ENCODE data around the gene LSAMP.

Gene LSAMP

DNA sequence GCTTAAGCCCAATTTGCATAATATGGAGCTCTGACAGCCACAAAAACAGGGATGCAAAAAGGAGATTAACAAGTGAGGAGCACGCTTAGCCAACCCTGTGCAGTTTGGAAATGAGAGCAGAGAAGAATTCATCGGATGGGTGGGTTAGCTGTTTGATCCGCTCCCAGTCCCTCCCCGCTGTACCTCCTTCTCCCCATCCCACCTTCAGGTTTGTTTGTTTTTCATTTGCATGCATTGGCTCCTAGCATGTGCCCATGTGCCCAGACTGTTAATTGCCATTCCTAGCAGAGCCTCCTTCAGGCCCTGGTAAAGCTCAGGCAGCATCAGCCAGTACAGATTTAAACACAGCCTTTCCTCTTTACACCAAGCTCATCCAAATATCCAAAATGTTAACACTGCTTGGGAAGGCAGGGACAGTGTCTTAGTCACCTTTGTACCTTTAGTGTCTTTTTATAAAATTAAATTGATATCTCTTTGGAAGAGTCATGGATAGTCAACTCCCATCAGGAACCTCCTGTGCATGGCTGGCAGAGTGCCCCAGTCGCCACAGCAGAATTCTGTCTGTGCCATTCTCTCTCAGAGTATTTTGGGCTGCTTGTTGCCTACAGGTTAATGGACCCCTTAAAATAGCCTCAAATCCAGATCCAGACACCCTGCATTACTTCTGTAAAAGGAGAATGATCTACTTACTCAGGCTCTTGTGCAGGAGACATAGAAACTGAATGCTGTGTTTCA is 244.2 kb downstream of the LSAMP start:
- DNase-seq (ENCODE audit: extremely low read depth, insufficient read length): no peak
- TF ChIP-seq, protein P1, sequence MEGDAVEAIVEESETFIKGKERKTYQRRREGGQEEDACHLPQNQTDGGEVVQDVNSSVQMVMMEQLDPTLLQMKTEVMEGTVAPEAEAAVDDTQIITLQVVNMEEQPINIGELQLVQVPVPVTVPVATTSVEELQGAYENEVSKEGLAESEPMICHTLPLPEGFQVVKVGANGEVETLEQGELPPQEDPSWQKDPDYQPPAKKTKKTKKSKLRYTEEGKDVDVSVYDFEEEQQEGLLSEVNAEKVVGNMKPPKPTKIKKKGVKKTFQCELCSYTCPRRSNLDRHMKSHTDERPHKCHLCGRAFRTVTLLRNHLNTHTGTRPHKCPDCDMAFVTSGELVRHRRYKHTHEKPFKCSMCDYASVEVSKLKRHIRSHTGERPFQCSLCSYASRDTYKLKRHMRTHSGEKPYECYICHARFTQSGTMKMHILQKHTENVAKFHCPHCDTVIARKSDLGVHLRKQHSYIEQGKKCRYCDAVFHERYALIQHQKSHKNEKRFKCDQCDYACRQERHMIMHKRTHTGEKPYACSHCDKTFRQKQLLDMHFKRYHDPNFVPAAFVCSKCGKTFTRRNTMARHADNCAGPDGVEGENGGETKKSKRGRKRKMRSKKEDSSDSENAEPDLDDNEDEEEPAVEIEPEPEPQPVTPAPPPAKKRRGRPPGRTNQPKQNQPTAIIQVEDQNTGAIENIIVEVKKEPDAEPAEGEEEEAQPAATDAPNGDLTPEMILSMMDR (IDR thresholded peaks at IDR 0.05; ENCODE audit: insufficient read depth, low read length, poor library complexity, severe bottlenecking): no peak
- Histone ChIP-seq H3K27me3 (replicated peaks; ENCODE audit: control insufficient read depth, insufficient read depth, low read length) (no peaks in the 10 kb centered on the region), H3K4me3 (replicated peaks; ENCODE audit: low read depth, low read length) (no peak overlapping the region), H3K36me3 (ENCODE audit: control insufficient read depth, insufficient read depth, low read length) (no peaks in the 10 kb centered on the region)

DNA sequence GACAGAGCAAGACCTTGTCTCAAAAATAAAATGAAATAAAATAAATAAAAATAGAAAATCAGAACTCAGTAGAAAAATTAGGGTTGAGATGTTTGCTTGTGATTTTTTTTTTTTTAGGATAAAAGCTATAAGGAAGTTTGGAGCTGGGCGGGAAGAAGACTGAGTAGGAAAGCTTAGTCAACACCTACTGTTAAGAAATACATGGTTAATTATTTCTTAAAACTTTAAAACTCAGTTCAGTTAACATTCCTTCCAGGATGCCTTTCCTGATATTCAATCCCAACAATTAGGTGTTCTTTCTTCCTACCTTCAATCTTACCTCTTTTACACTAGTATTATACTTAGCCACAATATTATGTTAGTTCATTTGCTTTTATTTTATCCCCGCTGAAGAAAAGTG is 246.2 kb downstream of the LSAMP start:
- H3K4me3 ChIP-seq (replicated peaks; ENCODE audit: low read depth, low read length): no peak overlapping the region
- no peaks in the 10 kb centered on the region for H3K27me3 ChIP-seq (replicated peaks; ENCODE audit: control insufficient read depth, insufficient read depth, low read length)
- TF ChIP-seq, protein P1 (IDR thresholded peaks at IDR 0.05; ENCODE audit: insufficient read depth, low read length, poor library complexity, severe bottlenecking): no peak
- no peaks in the 10 kb centered on the region for H3K36me3 ChIP-seq (ENCODE audit: control insufficient read depth, insufficient read depth, low read length)
- no peak for DNase-seq (ENCODE audit: extremely low read depth, insufficient read length)

DNA sequence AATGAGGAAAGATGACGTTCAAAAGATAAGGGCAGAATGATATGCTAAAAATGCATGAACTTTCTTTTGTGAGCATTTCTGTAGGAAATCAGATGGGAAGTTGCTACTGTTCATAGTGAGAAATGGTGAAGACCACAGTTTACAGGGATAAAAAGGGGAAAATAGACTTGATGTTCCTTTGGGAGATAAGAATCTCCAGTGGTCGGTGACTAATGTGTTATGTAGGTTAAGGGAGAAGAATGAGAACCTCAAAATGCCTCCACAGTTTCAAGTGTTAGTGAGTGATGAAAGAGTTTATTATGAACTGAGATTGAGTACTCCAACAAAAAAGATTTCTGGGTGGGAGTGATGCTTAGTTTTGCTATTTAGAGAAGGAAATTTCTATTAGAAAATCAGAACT is 247.2 kb downstream of the LSAMP start:
- TF ChIP-seq, protein P1 (IDR thresholded peaks at IDR 0.05; ENCODE audit: insufficient read depth, low read length, poor library complexity, severe bottlenecking): no peak
- H3K27me3 ChIP-seq (replicated peaks; ENCODE audit: control insufficient read depth, insufficient read depth, low read length): no peaks in the 10 kb centered on the region

DNA sequence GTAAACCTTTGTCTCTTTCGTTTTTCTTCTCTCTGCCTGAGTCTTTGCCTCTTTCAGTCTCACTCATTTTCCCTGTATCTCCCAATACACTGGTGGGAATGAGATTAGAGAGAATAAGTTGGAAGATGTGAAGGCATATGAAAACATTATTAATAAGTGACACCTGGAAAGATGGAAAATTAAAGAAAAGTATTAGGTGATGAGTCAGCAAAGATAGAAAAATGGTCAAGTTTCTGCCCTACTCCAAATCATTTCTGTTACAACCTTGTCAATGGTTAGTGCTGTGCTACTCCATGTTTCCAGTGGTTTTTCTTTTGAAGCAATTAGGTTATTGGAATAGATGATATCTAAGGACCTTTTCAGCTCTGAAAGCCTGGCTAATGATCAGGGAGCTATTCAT is 252.8 kb downstream of the LSAMP start:
- Histone ChIP-seq H3K4me3 (replicated peaks; ENCODE audit: low read depth, low read length) (no peak overlapping the region), H3K36me3 (ENCODE audit: control insufficient read depth, insufficient read depth, low read length) (no peaks in the 10 kb centered on the region), H3K27me3 (replicated peaks; ENCODE audit: control insufficient read depth, insufficient read depth, low read length) (no peaks in the 10 kb centered on the region)
- TF ChIP-seq, protein P1 (IDR thresholded peaks at IDR 0.05; ENCODE audit: insufficient read depth, low read length, poor library complexity, severe bottlenecking): no peak
- DNase-seq (ENCODE audit: extremely low read depth, insufficient read length): no peak

More for the DNA sequence above, 247.2 kb downstream of the LSAMP start:
- H3K4me3 ChIP-seq (replicated peaks; ENCODE audit: low read depth, low read length): no peak overlapping the region
- no peak for DNase-seq (ENCODE audit: extremely low read depth, insufficient read length)
- H3K36me3 ChIP-seq (ENCODE audit: control insufficient read depth, insufficient read depth, low read length): no peaks in the 10 kb centered on the region

DNA sequence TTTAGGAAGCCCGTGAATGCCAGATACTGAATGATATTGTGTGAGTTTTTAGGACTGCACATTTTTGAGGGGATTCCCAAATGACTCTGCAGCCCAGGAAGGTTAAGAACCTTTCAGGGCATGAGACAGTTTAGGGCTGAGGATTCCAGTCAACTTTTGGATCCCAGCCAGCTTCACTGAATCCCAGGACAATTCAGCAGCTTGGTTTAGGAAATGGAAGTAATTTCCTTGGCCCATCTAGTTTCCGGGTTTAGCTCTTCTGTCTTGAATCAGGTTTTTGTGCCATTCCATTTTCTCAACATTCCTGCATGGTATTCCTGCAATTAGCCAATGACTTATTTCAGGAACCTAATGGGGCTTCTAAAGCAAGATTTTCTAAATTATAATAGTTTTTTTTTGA is 253.9 kb downstream of the LSAMP start:
- no peaks in the 10 kb centered on the region for H3K36me3 ChIP-seq (ENCODE audit: control insufficient read depth, insufficient read depth, low read length)
- DNase-seq (ENCODE audit: extremely low read depth, insufficient read length): no peak
- H3K27me3 ChIP-seq (replicated peaks; ENCODE audit: control insufficient read depth, insufficient read depth, low read length): no peaks in the 10 kb centered on the region
- no peak overlapping the region for H3K4me3 ChIP-seq (replicated peaks; ENCODE audit: low read depth, low read length)
- TF ChIP-seq, protein P1 (IDR thresholded peaks at IDR 0.05; ENCODE audit: insufficient read depth, low read length, poor library complexity, severe bottlenecking): no peak

DNA sequence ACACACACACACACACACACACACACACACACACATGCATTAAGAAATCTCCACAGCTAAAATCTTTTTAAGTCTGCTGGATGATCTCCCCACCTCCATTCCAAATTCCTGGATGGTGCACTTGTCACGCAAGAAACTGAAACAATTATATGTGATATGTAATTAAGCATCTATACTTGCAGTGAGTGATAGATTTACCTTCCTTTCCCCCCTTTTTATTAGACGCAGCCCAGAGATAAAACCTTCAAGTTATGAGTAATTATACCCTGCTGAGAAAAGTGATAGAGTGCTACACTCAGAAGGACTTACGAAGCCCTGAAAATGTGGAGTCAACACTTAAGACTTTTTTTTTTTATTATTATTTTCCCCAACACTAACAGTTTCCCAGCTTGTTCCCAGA is 255.2 kb downstream of the LSAMP start:
- DNase-seq (ENCODE audit: extremely low read depth, insufficient read length): no peak
- Histone ChIP-seq H3K4me3 (replicated peaks; ENCODE audit: low read depth, low read length) (no peak overlapping the region), H3K27me3 (replicated peaks; ENCODE audit: control insufficient read depth, insufficient read depth, low read length) (no peaks in the 10 kb centered on the region), H3K36me3 (ENCODE audit: control insufficient read depth, insufficient read depth, low read length) (no peaks in the 10 kb centered on the region)
- TF ChIP-seq, protein P1 (IDR thresholded peaks at IDR 0.05; ENCODE audit: insufficient read depth, low read length, poor library complexity, severe bottlenecking): no peak

Data from GM06990 (cell line).